ENCODE measurements around the gene JAZF1. TPM values are rescaled to one million over a fixed set of nuclear protein-coding genes. Genes with fewer than 3 reads are reported as not detected.

JAZF1 gene
- total RNA-seq, 4 donors from 2014 or later: 27.8 to 36.5 (median 30.5) TPM

DNA sequence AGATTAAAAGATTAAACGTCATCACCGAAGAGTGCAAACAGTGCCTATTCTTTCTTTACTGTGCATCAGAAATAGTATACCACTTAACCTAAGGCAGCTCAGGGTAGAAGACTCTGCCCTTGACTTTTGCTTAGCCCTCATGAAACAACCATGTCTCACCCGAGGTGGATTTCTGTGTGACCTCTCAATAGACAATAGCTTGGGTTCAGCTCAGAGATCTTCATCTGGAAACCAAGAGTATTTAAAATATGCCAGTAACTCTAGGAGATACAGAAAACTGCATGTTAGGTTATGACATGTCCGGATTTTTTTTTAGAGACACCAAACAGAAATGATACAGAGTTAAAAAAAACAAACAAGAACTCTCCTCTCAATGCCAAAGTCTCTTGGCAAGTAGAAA lies 75.8 kb downstream of the JAZF1 start:
- H3K4me3 ChIP-seq: no peak overlapping the region
- no peaks in the 10 kb centered on the region for H3K27me3 ChIP-seq
- H3K36me3 ChIP-seq: no peaks in the 10 kb centered on the region
- TF ChIP-seq POLR2A (IDR thresholded peaks at IDR 0.05) (no peak), POLR2AphosphoS5 (IDR thresholded peaks at IDR 0.05) (no peak), EP300 (IDR thresholded peaks at IDR 0.05) (no peak), CTCF (IDR thresholded peaks at IDR 0.05) (no peak)
- no peak for ATAC-seq
- H3K9me3 ChIP-seq: no peaks in the 10 kb centered on the region
- peaks cover 13 to 68% (median 15%) of the 10 kb centered on the region in 3 donors for H3K4me1 ChIP-seq
- 74 to 76% methylated on average over 3 to 4 of the region's 4 CpGs for WGBS, 2 donors (ENCODE audit: low coverage in 1 of 2)
- H3K27ac ChIP-seq: peak overlapping the region in 3 of 4 donors; percentile 75 to 77 (median 77)

DNA sequence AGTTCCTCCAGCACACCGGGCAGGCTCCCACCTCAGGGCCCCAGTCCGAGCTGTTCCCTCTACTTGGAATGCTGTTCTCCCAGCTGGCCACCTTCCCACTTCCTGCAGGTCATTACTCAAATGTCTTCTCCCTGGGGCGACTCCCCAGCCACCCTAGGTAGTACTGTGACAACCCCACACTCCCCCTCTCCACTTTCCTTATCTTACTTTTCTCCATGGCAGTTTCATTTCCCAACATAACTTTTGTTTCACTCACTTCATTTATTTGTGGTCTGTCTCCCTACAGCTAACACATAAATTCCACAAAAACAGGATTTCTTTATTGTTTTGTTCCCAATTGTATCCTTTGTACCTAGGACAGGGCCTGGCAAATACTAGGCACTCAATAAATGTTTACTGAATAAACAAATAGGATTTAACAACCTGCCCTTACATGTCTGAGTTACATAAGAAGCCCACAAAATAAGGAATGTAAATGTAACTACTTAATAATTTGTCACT lies 76.5 kb downstream of the JAZF1 start:
- Histone ChIP-seq H3K9me3 (no peaks in the 10 kb centered on the region), H3K27me3 (no peaks in the 10 kb centered on the region), H3K27ac (peak overlapping the region in 2 of 4 donors; percentile 58 to 77), H3K4me3 (no peak overlapping the region), H3K4me1 (peaks cover 13 to 75% (median 15%) of the 10 kb centered on the region in 3 donors), H3K36me3 (no peaks in the 10 kb centered on the region)
- WGBS, 2 donors (ENCODE audit: low coverage in 1 of 2): 15 to 33% methylated on average over 1 to 3 of the region's 3 CpGs
- ATAC-seq: no peak
- no peak for TF ChIP-seq POLR2A (IDR thresholded peaks at IDR 0.05)

- peak; percentile 74 for ATAC-seq
- peak; percentile 4 for TF ChIP-seq POLR2AphosphoS5 (IDR thresholded peaks at IDR 0.05)
- TF ChIP-seq POLR2A (IDR thresholded peaks at IDR 0.05): no peak
- no peak for TF ChIP-seq EP300 (IDR thresholded peaks at IDR 0.05)
- TF ChIP-seq CTCF (IDR thresholded peaks at IDR 0.05): no peak
- Histone ChIP-seq H3K27ac (peak overlapping the region in 1 of 4 donors; percentile 10), H3K4me1 (peaks cover 7 to 81% (median 15%) of the 10 kb centered on the region in 3 donors), H3K4me3 (no peak overlapping the region), H3K9me3 (no peaks in the 10 kb centered on the region), H3K36me3 (no peaks in the 10 kb centered on the region), H3K27me3 (no peaks in the 10 kb centered on the region)
- WGBS, 2 donors (ENCODE audit: low coverage in 1 of 2): 59 to 81% methylated on average over 4 to 6 of the region's 6 CpGs
These were observed 77.8 kb downstream of the JAZF1 start for GRCh38 chr7:28102797-28103196.

DNA sequence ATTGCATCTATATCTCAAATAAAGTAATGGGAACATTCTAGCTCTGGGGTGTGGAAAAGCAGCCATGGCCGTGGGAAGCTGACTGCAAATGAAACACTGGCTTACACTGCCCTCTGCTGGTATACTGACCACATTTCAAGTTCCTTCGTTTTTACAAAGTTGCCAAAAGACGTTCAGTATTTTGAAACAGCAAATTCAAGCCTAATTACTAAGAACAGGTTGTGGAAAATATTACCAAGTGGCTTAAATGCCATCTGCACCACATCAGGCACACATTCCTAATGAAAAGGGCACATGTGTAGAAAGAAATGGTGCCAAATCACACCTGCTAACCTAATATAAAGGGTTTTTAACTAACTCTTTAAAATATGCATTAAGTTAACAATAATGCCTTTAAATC lies 83.9 kb downstream of the JAZF1 start:
- peak; percentile 75 for ATAC-seq
- H3K9me3 ChIP-seq: no peaks in the 10 kb centered on the region
- TF ChIP-seq EP300 (IDR thresholded peaks at IDR 0.05): no peak
- TF ChIP-seq POLR2AphosphoS5 (IDR thresholded peaks at IDR 0.05): peak; percentile 82
- no peak for TF ChIP-seq POLR2A (IDR thresholded peaks at IDR 0.05)
- peak; percentile 64 to 94 (median 86) for TF ChIP-seq CTCF (IDR thresholded peaks at IDR 0.05)
- H3K4me3 ChIP-seq: no peak overlapping the region
- peaks cover 5 to 75% (median 9%) of the 10 kb centered on the region in 3 donors for H3K4me1 ChIP-seq
- no peaks in the 10 kb centered on the region for H3K36me3 ChIP-seq
- 0 to 3% methylated on average over 3 of the region's 3 CpGs for WGBS, 2 donors (ENCODE audit: low coverage in 1 of 2)
- peak overlapping the region in 3 of 4 donors; percentile 35 to 54 (median 50) for H3K27ac ChIP-seq
- H3K27me3 ChIP-seq: no peaks in the 10 kb centered on the region

- Histone ChIP-seq H3K4me3 (no peak overlapping the region), H3K4me1 (peaks cover 5 to 66% (median 9%) of the 10 kb centered on the region in 3 donors), H3K27ac (peak overlapping the region in 1 of 4 donors; percentile 3), H3K36me3 (no peaks in the 10 kb centered on the region), H3K9me3 (no peaks in the 10 kb centered on the region), H3K27me3 (no peaks in the 10 kb centered on the region)
- ATAC-seq: no peak
- TF ChIP-seq POLR2A (IDR thresholded peaks at IDR 0.05): no peak
- no peak for TF ChIP-seq CTCF (IDR thresholded peaks at IDR 0.05)
- no peak for TF ChIP-seq POLR2AphosphoS5 (IDR thresholded peaks at IDR 0.05)
- no peak for TF ChIP-seq EP300 (IDR thresholded peaks at IDR 0.05)
- whole genome bisulfite sequencing, 2 donors (ENCODE audit: low coverage in 1 of 2): 90% methylated on average over 4 of the region's 4 CpGs; no CpG with 5 or more reads in 1 of the 2 donors
These were observed 85.4 kb downstream of the JAZF1 start for GRCh38 chr7:28095231-28095630.

All from gastroesophageal sphincter (tissue), 4 donors.